NB4 (cell line): Measurements from ENCODE around the gene ARMC9.
"Not testable (repeated sequence)": the region's sequence is repeated elsewhere in the genome, so short reads cannot be mapped to it uniquely, and the experiment has no call there.

ENCODE experiments used
- DNase-seq: peaks from one replicate; pipeline ENCODE4 v3.0.0; 2010; ENCODE audit warnings: low read depth
- H3K4me3 ChIP-seq: one replicate; pipeline ENCODE4 v1.5.1; 2011; ENCODE audit warnings: mild to moderate bottlenecking, low read depth, low read length, moderate library complexity
- CTCF ChIP-seq: IDR thresholded peaks from one replicate; pipeline ENCODE4 v1.5.1; 2012; ENCODE audit warnings: low read depth, low read length
- MYC ChIP-seq: IDR thresholded peaks from 2 replicates; pipeline ENCODE4 v1.6.1; 2011; ENCODE audit warnings: low read depth, low read length
- POLR2A ChIP-seq: IDR thresholded peaks from 2 replicates; pipeline ENCODE4 v1.6.1; 2011; ENCODE audit warnings: mild to moderate bottlenecking; ENCODE audit not compliant: insufficient read length; ENCODE audit errors: extremely low read depth
- TF ChIP-seq, protein P1 (sequence below): IDR thresholded peaks from 2 replicates; pipeline ENCODE4 v1.6.1; 2011; ENCODE audit warnings: low read depth, low read length

The ARMC9 gene

DNA sequence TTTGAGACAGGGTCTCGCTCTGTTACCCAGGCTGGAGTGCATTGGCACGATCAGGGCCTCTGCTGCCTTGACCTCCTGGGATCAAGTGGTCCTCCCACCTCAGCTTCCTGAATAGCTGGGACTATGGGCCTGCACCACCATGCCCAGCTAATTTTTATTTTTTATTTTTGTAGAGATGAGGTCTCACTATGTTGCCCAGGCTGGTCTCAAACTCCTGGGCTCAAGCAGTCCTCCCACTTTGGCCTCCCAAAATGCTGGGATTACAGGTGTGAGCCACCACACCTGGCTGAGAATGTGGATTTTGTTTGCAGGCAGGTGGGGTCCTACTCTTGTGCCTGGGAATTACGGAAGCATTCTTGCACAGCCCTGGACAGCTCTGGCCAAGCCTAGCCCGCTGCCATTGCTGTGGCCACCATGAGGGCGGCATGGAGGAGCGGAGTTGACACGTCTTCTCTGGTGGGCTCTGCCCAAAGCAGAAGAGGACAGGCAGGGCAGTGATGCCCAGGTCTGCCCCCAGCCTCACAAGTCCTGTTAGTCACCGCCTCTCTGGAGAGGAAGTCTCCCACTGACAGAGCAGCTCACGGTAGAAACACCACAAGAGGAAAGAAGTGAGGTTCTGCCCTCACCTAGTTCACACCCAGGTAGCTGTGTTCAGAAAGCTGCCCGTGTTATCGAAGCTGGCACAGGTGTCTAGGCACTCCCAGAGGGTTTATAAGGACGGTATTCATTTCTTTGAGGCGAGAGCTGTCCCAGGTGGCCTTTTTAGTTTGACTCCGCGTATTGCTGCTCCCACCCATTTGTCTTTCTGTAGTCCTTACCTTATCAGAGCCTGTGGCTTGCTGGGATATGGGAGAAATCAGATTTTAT, 46.2 kb downstream of the ARMC9 start:
- TF ChIP-seq CTCF: no peak
- TF ChIP-seq, protein P1, sequence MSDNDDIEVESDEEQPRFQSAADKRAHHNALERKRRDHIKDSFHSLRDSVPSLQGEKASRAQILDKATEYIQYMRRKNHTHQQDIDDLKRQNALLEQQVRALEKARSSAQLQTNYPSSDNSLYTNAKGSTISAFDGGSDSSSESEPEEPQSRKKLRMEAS: no peak
- no peak for TF ChIP-seq MYC
- TF ChIP-seq POLR2A: no peak
- peak; percentile 58 for DNase-seq

DNA sequence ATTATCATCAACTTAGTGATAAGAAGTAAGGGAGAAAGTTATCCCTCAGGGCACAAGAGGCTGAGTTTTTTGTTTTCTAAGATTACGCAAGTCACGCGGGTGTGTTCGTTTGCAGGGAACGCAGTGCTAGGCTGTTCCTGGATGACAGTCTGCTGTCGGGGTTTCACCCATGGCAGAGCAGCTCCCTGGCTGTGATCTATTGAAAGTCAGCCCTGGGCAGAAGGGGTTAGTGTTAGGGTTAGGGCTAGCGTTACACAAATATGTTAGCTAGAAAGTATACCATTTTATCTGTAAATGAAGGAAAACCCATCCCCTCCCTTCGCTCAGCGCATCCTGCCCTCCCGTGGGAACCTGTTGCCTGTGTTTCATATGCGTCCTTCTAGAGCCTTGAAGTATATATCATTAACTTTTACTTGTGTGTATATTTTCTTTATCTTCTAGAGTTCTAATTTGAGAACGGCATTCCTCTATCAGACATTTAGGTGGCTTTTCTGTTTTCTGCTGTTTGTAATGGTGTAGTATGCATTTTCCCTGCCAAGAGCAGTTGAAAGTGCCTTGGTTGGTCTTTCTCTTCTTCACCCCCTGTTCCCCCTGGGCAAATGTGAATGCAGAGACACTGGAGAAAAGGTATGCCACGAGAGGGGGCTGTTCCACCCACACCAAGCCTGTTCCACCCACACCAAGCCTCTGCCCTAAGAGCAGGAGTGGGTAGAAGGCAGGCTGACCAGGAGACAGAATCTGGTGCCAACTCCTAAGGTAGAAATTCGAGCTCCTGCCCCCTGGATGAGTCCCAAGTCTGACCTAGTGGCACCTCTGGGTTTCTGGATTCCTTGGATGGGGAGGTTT, 47.0 kb downstream of the ARMC9 start:
- peak; percentile 69 for DNase-seq
- no peak for TF ChIP-seq CTCF
- TF ChIP-seq MYC: no peak
- TF ChIP-seq, protein P1: no peak
- no peak for TF ChIP-seq POLR2A

More for the DNA sequence above, 46.2 kb downstream of the ARMC9 start:
- no peak overlapping the region for H3K4me3 ChIP-seq

DNA sequence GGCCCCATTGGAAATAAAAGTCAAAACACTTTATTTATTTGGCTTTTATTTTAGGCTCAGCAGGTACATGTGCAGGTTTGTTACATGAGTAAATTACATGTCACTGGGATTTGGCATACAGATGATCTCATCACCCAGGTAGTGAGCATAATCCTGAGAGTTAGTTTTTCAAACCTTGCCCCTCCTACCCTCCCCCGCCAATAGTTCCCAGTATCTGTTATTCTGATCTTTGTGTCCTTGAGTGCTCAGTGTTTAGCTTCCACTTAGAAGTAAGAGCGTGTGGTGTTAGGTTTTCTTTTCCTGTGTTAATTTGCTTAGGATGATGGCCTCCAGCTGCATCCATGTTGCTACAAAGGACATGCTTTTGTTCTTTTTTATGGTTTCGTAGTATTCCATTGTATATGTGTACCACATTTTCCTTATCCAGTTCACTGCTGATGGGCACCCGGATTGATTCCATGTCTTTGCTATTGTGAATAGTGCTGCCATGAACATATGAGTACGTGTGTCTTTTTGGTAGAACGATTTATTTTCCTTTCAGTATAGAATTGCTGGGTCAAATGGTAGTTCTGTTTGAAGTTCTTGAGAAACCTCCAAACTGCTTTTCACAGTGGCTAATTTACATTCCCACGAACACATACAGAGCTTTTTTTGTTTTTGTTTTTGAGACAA, 47.9 kb downstream of the ARMC9 start:
- no peak for DNase-seq
- TF ChIP-seq, protein P1: no peak
- TF ChIP-seq MYC: no peak
- TF ChIP-seq POLR2A: no peak
- no peak for TF ChIP-seq CTCF
- no peak overlapping the region for H3K4me3 ChIP-seq

More for the DNA sequence above, 47.0 kb downstream of the ARMC9 start:
- no peak overlapping the region for H3K4me3 ChIP-seq

DNA sequence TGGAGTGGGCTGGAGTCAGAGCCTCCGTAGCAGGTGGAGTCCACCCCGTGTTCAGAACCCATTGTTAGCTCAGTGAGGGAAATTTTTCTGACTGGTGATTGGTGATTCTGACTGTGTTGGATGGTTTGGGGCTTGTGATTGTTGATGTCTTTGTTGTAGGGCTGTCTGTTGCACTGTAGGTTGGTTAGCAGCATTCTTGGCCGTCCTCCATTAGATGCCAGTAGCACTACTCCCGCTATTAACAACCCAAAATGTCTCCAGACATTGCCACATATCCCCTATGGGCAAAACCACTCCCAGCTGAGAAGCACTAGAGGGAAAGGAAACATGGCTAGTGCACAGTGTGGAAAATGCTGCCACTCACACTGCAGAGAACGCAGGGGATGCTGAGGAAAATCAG, 51.7 kb downstream of the ARMC9 start:
- no peak overlapping the region for H3K4me3 ChIP-seq
- peak; percentile 28 for DNase-seq
- no peak for TF ChIP-seq POLR2A
- TF ChIP-seq CTCF: no peak
- no peak for TF ChIP-seq MYC

DNA sequence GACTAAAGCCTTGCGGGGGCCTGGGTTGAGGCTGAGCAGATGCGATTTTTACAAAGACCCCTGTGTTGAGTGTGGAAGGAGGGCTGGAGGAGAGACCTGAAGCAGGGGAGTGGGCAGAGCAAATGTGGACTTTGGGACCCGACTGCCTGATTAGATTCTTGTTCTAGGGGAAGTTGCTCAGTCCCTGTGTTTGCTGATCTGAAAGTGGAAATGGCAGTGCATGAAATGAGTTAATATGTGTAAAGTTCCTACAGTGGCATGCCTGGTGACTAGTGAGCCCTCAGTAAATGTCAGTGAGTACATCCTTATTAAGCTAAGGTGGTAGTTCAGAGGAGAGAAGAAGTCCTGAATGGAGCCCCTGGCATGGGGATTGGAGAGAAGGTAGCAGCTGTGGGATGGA, 52.3 kb downstream of the ARMC9 start:
- no peak overlapping the region for H3K4me3 ChIP-seq
- TF ChIP-seq POLR2A: no peak
- TF ChIP-seq, protein P1: no peak
- TF ChIP-seq MYC: no peak
- no peak for DNase-seq

GRCh38 chr2:231253292-231253691, 54.9 kb downstream of the ARMC9 start:
- not testable (repeated sequence) for DNase-seq, H3K4me3 ChIP-seq
